Gastroesophageal sphincter (tissue), 4 donors: ENCODE measurements around the gene APBA2. TPM values are rescaled to one million over a fixed set of nuclear protein-coding genes. Genes with fewer than 3 reads are reported as not detected.

Experiments used
- ATAC-seq: fragments of 150-250 bp; one replicate; pipeline ENCODE4 v1.9.1; 2016; ENCODE audit warnings: mild to moderate bottlenecking, moderate library complexity
- H3K27ac ChIP-seq, 4 donors: fragments of 200-600 bp; sonication (generic) in 3 of 4; 1 replicate in 3 of 4; 2 replicates in 1 of 4; pipeline ENCODE4 v1.5.1; 2016 to 2019
- H3K27me3 ChIP-seq: fragments of 200-600 bp; sonication (generic); one replicate; pipeline ENCODE4 v1.5.1; 2019
- H3K36me3 ChIP-seq, 2 donors: fragments of 200-600 bp; sonication (generic); one replicate each; pipeline ENCODE4 v1.5.1; 2019; ENCODE audit warnings: control low read depth in 1 of 2
- H3K4me1 ChIP-seq, 3 donors: fragments of 200-600 bp; sonication (generic); 1 replicate in 2 of 3; 2 replicates in 1 of 3; pipeline ENCODE4 v1.5.1; 2016 to 2019; ENCODE audit warnings: control low read depth in 2 of 3
- H3K4me3 ChIP-seq, 2 donors: fragments of 200-600 bp; sonication (generic); one replicate each; pipeline ENCODE4 v1.5.1; 2019; ENCODE audit warnings: mild to moderate bottlenecking in 1 of 2, moderate library complexity in 1 of 2
- H3K9me3 ChIP-seq, 3 donors: fragments of 200-600 bp; sonication (generic); one replicate each; pipeline ENCODE4 v1.5.1; 2017 to 2019; ENCODE audit warnings: control low read depth in 2 of 3
- CTCF ChIP-seq, 4 experiments: fragments of 200-600 bp in 2 of 4; fragments of 450-650 bp in 2 of 4; sonication (generic) in 1 of 4; IDR thresholded peaks; one replicate each; pipeline ENCODE4 v1.5.1; 2017 to 2019; ENCODE audit warnings: antibody characterized with exemption in 4 of 4, mild to moderate bottlenecking in 2 of 4, moderate library complexity in 2 of 4
- EP300 ChIP-seq: sonication (generic); formaldehyde crosslinking; IDR thresholded peaks from one replicate; pipeline ENCODE4 v1.6.1; 2017; ENCODE audit warnings: antibody characterized with exemption, mild to moderate bottlenecking
- POLR2A ChIP-seq, 2 donors: fragments of 450-650 bp; IDR thresholded peaks; one replicate each; pipeline ENCODE4 v1.6.1; 2017; ENCODE audit warnings: antibody characterized with exemption in 2 of 2, mild to moderate bottlenecking in 2 of 2, moderate library complexity in 1 of 2
- POLR2AphosphoS5 ChIP-seq: sonication (generic); formaldehyde crosslinking; IDR thresholded peaks from one replicate; pipeline ENCODE4 v1.6.1; 2017; ENCODE audit warnings: antibody characterized with exemption
- WGBS, 2 donors: methylation state at CpG; one replicate each; pipeline ENCODE4 v1.1.5; 2018; ENCODE audit warnings: low coverage in 1 of 2; 5-methylcytosine and 5-hydroxymethylcytosine counted together
- total RNA-seq, 4 donors: library from RNA; depleted of rRNA; stranded (reverse); fragments of >200 nt; gene quantifications; one replicate each; pipeline ENCODE4 v1.1.0, GENCODE V29; 2016

Gene APBA2
- total RNA-seq, 4 donors from 2014 or later, result 3.1 to 14.9 (median 4.2) TPM

GRCh38 chr15:29126821-29127461 lies 241.2 kb downstream of the APBA2 start:
- no peak overlapping the region for H3K27ac ChIP-seq
- no peak for ATAC-seq
- no peaks in the 10 kb centered on the region for H3K9me3 ChIP-seq
- no peaks in the 10 kb centered on the region for H3K36me3 ChIP-seq
- H3K4me1 ChIP-seq, result no peaks in the 10 kb centered on the region
- peaks cover 34% of the 10 kb centered on the region for H3K27me3 ChIP-seq
- 38 to 72% methylated on average over 6 to 7 of the region's 19 CpGs for WGBS, 2 donors
- TF ChIP-seq EP300, result no peak
- no peak for TF ChIP-seq CTCF (IDR thresholded peaks at IDR 0.05)
- TF ChIP-seq POLR2A (IDR thresholded peaks at IDR 0.05), result no peak
- TF ChIP-seq POLR2AphosphoS5, result no peak
- no peak overlapping the region for H3K4me3 ChIP-seq

GRCh38 chr15:29127506-29128430 lies 242.0 kb downstream of the APBA2 start:
- H3K4me3 ChIP-seq, result no peak overlapping the region
- H3K27ac ChIP-seq, result no peak overlapping the region
- TF ChIP-seq POLR2A (IDR thresholded peaks at IDR 0.05), result no peak
- TF ChIP-seq CTCF (IDR thresholded peaks at IDR 0.05), result no peak
- no peak for TF ChIP-seq EP300
- TF ChIP-seq POLR2AphosphoS5, result no peak
- H3K4me1 ChIP-seq, result no peaks in the 10 kb centered on the region
- H3K9me3 ChIP-seq, result no peaks in the 10 kb centered on the region
- peaks cover 34% of the 10 kb centered on the region for H3K27me3 ChIP-seq
- ATAC-seq, result no peak
- H3K36me3 ChIP-seq, result no peaks in the 10 kb centered on the region
- 42 to 73% methylated on average over 2 to 7 of the region's 19 CpGs for WGBS, 2 donors

GRCh38 chr15:29128671-29129070 lies 242.9 kb downstream of the APBA2 start:
- no peak for ATAC-seq
- Histone ChIP-seq H3K9me3 (no peaks in the 10 kb centered on the region), H3K4me1 (no peaks in the 10 kb centered on the region), H3K27ac (no peak overlapping the region), H3K4me3 (no peak overlapping the region), H3K27me3 (peaks cover 34% of the 10 kb centered on the region), H3K36me3 (no peaks in the 10 kb centered on the region)
- TF ChIP-seq EP300, result no peak
- no peak for TF ChIP-seq CTCF (IDR thresholded peaks at IDR 0.05)
- TF ChIP-seq POLR2AphosphoS5, result no peak
- no peak for TF ChIP-seq POLR2A (IDR thresholded peaks at IDR 0.05)
- 88 to 89% methylated on average over 7 to 11 of the region's 11 CpGs for WGBS, 2 donors

- Histone ChIP-seq H3K27ac (no peak overlapping the region), H3K36me3 (no peaks in the 10 kb centered on the region), H3K4me1 (no peaks in the 10 kb centered on the region), H3K9me3 (no peaks in the 10 kb centered on the region), H3K27me3 (peaks cover 34% of the 10 kb centered on the region), H3K4me3 (no peak overlapping the region)
- WGBS, 2 donors, result 88 to 91% methylated on average over 3 to 6 of the region's 10 CpGs
- ATAC-seq, result no peak
- TF ChIP-seq POLR2A (IDR thresholded peaks at IDR 0.05) (no peak), EP300 (no peak), POLR2AphosphoS5 (no peak), CTCF (IDR thresholded peaks at IDR 0.05) (no peak)
These were observed 243.4 kb downstream of the APBA2 start for GRCh38 chr15:29129221-29129620.
